NCI-H1048 (cell line): ENCODE measurements around the gene CCDC174.
"Not testable (repeated sequence)": the region's sequence is repeated elsewhere in the genome, so short reads cannot be mapped to it uniquely, and the experiment has no call there.

ENCODE experiments used
- DNase-seq: peaks from one replicate; lab custom pipeline; 2025; lab: John Stamatoyannopoulos, UW

The CCDC174 gene

GRCh38 chr3:14651440-14652251 is at the start of gene CCDC174:
CCDC174 (plus strand) TSS chr3:14651762; CDS start chr3:14651837, 75 bp downstream.
- DNase-seq = peak; percentile 94

DNA sequence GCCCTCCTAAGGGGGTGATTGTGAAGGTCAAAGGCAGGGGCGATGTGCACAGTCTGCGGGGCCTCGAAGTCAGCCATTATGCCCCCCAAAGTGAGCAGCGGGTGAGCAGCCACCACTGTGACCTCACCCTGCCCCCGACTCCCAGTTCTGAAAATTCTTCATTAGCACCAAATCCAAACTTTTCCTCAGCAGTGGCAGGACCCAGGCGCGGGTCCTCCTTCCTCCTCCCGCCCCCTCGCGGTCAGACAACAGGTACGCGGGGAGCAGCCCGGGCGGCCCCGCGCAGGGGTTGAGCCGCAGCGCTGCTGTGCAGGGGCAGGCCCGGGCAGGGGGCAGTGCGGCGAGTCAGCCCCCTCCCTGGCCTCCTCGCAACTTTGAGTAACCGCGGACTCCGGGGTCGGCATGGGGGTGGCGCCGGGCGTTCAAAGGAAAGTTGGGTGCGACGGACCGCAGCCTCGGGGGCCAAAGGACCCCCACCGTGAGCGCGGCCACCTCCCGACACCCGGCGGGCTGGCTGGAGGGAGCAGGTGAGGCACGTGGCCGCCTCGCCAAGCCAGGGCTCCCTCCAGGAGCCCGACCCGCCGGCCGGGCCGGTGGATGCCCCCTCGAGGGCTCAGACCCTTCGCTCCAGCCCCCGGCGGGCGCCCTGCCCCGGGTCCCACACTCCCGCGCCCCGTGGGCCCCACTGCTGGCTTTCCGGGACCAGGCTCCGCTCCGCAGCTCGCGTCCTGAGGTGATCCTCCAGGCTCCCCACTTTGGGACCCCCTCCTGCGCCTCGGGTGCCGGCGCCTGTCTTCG is 49.4 kb upstream of the CCDC174 start:
- no peak for DNase-seq

DNA sequence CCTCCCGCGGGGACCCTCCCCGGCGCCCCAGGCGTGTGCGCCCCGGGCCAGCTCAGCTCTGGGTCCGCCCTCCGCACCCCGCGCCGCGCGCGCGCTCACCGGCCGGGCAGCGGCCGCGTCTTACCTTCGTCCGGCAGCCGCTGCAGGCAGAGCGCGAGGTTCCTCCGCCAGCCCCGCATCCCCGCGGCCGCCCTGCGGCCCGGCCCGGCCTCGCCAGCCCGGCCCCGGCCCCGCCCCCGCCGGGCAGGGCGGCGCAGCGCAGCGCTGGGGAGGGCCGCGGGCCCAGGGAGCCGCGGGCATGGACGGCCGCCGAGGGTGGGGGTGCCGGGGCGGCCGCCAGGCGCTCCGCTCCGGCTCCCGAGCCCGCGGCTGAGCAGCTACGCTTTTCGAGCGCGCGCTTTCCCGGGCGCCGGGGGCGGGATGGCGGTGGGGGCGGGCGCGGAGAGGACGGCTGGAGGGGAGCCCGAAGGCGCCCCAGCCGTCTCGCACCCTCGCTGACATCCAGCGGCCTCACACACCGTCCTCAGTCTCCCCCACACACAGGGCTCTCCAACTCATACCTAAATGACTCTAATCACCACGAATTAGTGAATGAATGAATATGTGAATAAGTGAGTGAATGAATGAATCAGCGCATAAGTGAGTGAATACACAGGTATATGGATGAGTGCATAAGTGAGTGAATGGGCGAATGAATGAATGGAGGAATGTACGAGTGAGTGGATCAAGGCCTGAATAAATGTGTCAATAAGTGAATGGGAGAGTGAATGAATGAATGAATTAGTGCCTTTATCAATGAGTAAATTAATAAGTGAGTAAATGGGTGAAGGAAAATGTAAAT is 48.5 kb upstream of the CCDC174 start:
- DNase-seq = no peak

DNA sequence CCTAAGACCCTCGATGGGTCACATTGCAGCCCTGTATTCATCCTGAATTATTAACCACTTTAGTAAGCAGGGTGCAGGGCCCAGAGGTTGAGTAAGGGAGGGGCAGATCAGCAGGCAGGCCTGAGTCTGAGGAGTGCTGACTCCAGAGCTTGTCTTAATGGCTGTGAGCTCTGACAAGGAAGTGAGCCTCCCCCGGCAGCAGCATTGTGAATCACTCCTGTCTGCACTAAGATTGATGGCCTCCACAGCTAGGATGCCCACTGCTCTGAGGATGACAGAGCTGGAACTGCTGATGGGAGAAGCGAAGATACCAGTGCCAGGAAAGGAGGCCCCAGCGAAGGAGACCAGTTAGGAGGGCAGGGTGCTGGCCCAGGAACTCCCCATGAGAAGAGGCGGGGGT is 46.5 kb upstream of the CCDC174 start:
- no peak for DNase-seq

GRCh38 chr3:14605744-14606143 is 45.8 kb upstream of the CCDC174 start:
- DNase-seq = no peak

- no peak for DNase-seq
These were observed 44.8 kb upstream of the CCDC174 start for GRCh38 chr3:14606669-14607339.

DNA sequence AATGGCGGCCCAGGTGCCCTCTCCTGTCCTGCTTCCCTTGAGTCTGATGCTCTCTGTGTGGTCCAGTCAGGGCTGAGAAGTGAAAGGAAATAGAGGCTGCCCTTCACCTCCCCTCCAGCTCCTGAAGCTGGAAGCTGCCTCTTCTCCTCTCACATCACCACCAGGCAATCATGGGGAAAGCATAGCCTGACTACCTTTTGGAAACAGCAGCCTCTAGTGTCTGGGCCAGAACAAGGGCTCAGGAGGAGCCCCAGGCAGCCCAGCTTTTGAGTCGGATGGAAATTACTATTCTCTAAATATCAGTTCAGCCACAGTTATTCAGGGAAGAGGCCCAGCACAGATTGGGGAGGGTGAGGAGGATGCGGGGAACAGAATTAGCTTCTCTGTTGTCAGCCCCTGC is 43.3 kb upstream of the CCDC174 start:
- no peak for DNase-seq

DNA sequence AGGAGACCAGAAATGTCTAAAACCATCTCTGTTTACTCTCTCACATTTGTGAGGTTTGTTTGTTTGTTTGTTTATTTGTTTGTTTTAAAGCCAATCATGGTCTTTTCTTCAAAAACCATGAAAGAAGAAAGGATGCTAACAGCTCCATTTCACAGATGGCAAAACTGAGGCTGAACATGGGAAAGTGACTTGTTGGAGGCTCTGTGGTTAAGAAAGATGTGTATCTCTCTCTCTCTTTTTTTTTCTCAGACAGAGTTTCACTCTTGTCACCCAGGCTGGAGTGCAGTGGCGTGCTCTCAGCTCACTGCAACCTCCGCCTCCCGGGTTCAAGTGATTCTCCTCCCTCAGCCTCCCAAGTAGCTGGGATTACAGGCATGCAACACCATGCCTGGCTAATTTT is 42.5 kb upstream of the CCDC174 start:
- not testable (repeated sequence) for DNase-seq

DNA sequence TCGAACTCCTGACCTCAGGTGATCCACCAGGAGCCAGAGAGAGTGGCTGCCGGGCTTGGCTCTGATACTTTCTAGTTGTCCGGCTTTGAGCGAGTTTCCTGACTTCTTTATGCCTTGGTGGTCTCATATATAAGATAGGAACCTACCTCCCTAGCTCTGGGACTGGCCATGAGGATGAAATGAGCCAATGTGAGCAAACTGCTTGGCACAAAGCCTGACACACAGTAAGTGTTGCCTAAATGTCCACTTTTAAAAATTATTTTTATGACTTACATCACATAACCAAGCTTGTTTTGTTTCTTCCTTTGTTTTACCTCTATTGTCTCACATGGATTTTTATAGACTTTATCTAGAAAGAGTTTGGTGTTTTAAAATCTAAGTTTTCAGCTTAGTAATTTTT is 42.1 kb upstream of the CCDC174 start:
- no peak for DNase-seq

GRCh38 chr3:14609941-14610340 is 41.6 kb upstream of the CCDC174 start:
- no peak for DNase-seq

- DNase-seq = no peak
These were observed 37.4 kb upstream of the CCDC174 start for GRCh38 chr3:14614189-14614588.

- no peak for DNase-seq
These were observed 36.7 kb upstream of the CCDC174 start for GRCh38 chr3:14614862-14615261.

DNA sequence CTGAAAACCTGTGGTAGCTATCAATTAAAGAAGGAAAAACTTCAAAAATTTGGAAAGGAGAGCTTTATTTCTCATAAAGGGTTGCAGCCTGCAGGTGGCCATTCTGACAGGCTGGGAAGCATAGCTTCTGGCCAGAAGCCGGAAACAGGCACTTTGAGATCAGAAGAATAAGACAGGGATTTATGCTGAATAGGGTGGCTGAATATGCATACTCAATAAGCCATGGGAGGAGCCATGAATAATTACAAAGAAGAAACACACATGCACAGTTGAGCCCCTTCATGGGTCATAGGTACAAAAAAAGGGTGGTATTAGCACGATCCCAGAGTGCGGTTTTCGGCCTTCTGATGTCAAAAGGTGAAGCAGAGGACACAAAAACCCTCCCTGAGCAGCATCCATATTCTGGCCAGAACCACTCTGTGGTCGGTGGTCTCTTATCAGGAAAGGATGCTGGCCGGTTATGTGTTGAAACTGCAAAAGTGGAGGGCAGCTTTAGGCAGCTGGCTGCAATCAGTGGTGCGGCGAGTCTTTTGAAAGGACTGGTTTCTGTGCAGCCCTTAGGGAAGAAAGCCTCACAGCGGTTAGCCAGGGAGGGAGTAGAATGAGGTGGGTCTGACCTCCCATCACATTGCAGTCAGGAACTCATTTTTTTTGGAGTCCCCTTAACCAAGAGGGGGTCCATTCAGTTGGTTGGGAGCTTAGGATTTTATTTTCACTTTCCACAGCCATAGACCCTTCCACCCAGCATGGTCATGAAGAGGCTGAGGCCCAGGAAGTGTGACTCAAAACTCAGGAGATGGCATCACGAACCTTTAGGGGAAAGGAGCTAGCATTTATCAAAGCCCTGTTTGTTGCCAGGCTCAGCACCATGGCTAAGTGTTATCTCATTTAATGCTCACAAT is 34.7 kb upstream of the CCDC174 start:
- DNase-seq = no peak

GRCh38 chr3:14617508-14618023 is 34.0 kb upstream of the CCDC174 start:
- DNase-seq = no peak

DNA sequence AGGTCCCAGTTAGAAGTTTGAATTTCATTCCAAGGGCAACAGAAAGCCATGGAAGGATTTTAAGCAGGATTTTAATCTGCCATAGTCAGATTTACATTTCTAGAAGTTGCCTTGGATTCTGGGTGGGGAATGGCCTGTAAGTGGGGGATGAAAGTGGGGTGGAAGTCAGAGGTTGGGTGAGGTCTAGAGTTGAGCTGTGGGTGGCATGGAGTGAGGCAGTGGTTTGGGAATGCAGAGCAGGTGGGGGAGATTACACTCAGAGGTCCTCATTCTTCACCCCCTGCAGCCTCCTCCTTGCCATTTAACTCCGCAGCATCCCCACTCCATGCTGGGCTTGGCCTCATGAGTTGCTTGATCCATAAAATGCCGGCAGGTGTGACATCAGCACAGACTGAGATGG is 32.0 kb upstream of the CCDC174 start:
- DNase-seq = no peak

- DNase-seq = no peak
These were observed 31.1 kb upstream of the CCDC174 start for GRCh38 chr3:14620512-14620911.

GRCh38 chr3:14621093-14621492 is 30.5 kb upstream of the CCDC174 start:
- DNase-seq = no peak

GRCh38 chr3:14622368-14622767 is 29.2 kb upstream of the CCDC174 start:
- no peak for DNase-seq

GRCh38 chr3:14623569-14624051 is 28.0 kb upstream of the CCDC174 start:
- DNase-seq = no peak

DNA sequence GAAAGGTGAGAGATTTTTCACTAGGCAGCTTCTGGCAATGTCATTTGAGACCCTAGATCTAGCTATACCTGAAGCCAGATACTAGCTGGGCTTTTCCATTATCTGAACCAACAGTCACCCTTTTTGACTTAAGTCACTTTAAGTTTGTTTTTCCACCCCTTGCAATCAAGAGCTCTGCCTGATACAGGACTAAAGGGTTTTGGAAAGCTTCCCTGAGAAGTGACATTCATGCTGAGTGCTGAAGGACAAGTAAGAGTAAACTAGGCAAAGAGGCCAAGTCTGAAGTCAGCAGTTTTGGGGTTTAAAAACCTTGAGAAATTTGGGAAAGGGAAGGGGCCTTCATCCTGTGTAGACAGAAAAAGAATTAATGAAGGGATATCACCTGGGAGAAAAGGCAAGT is 27.1 kb upstream of the CCDC174 start:
- DNase-seq = no peak
